Loucy (cell line): ENCODE results near the gene EGFL7.

ENCODE experiments used
- H2AFZ ChIP-seq: fragments of 200-600 bp; sonication (generic); 2 replicates; pipeline ENCODE4 v1.6.0; 2016; ENCODE audit warnings: antibody characterized with exemption, mild to moderate bottlenecking, low read length, moderate library complexity
- H3F3A ChIP-seq: fragments of 200-600 bp; 2 replicates; pipeline ENCODE4 v1.6.0; 2016; ENCODE audit warnings: antibody characterized with exemption, low read depth, mild to moderate bottlenecking
- H3K27me3 ChIP-seq: fragments of 200-600 bp; sonication (generic); 2 replicates; pipeline ENCODE4 v1.6.1; 2014; ENCODE audit warnings: low read length, mild to moderate bottlenecking; ENCODE audit not compliant: insufficient read depth, poor library complexity, severe bottlenecking
- H3K36me3 ChIP-seq: fragments of 200-600 bp; sonication (generic); 2 replicates; pipeline ENCODE4 v1.6.1; 2016; ENCODE audit warnings: low read length; ENCODE audit not compliant: insufficient read depth
- H3K4me1 ChIP-seq: fragments of 200-600 bp; sonication (generic); 2 replicates; pipeline ENCODE4 v1.5.1; 2014; ENCODE audit warnings: low read length, mild to moderate bottlenecking; ENCODE audit not compliant: insufficient read depth, poor library complexity, severe bottlenecking
- H3K4me2 ChIP-seq: fragments of 200-600 bp; sonication (generic); 2 replicates; pipeline ENCODE4 v1.6.0; 2014; ENCODE audit warnings: antibody characterized with exemption, low read length, low read depth, mild to moderate bottlenecking; ENCODE audit not compliant: poor library complexity, severe bottlenecking
- H3K4me3 ChIP-seq: fragments of 200-600 bp; sonication (generic); 2 replicates; pipeline ENCODE4 v1.5.1; 2014; ENCODE audit warnings: low read length, mild to moderate bottlenecking, mixed read lengths; ENCODE audit not compliant: poor library complexity, severe bottlenecking
- H3K79me2 ChIP-seq: fragments of 200-600 bp; sonication (generic); 2 replicates; pipeline ENCODE4 v1.6.1; 2014; ENCODE audit warnings: low read length; ENCODE audit not compliant: insufficient read depth
- H3K9ac ChIP-seq: fragments of 200-600 bp; sonication (generic); 2 replicates; pipeline ENCODE4 v1.6.0; 2014; ENCODE audit warnings: mild to moderate bottlenecking, low read depth, low read length, moderate library complexity; ENCODE audit not compliant: poor library complexity, severe bottlenecking
- H3K9me2 ChIP-seq: fragments of 200-600 bp; sonication (generic); replicated peaks from 2 replicates; pipeline ENCODE4 v1.6.1; 2016; ENCODE audit warnings: low read depth, low read length, mixed read lengths
- H3K9me3 ChIP-seq: fragments of 200-600 bp; sonication (generic); 2 replicates; pipeline ENCODE4 v1.6.1; 2014; ENCODE audit warnings: mild to moderate bottlenecking, antibody characterized with exemption, low read length, low read depth; ENCODE audit not compliant: insufficient read depth
- H4K20me1 ChIP-seq: fragments of 200-600 bp; sonication (generic); 2 replicates; pipeline ENCODE4 v1.6.0; 2014; ENCODE audit warnings: antibody characterized with exemption, low read length, mild to moderate bottlenecking; ENCODE audit not compliant: insufficient read depth, poor library complexity, severe bottlenecking
- EZH2phosphoT487 ChIP-seq: fragments of 200-600 bp; IDR thresholded peaks from 2 replicates; pipeline ENCODE4 v1.6.1; 2018; ENCODE audit warnings: antibody characterized with exemption, mild to moderate bottlenecking, moderate library complexity, borderline replicate concordance
- TF ChIP-seq, protein P1 (sequence below): fragments of 200-600 bp; sonication (generic); conservative IDR thresholded peaks from 2 replicates; pipeline ENCODE4 v1.5.1; 2014; ENCODE audit warnings: mild to moderate bottlenecking, antibody characterized with exemption, low read length

Gene EGFL7

GRCh38 chr9:136693135-136693489 lies 30.4 kb downstream of the EGFL7 start:
- Histone ChIP-seq H3F3A (no peaks in the 10 kb centered on the region), H3K79me2 (no peaks in the 10 kb centered on the region), H3K4me2 (no peak overlapping the region), H3K4me3 (no peak overlapping the region), H2AFZ (no peak overlapping the region), H3K36me3 (no peaks in the 10 kb centered on the region), H3K27me3 (no peaks in the 10 kb centered on the region), H4K20me1 (no peaks in the 10 kb centered on the region), H3K9me2 (no peaks in the 10 kb centered on the region), H3K9me3 (no peaks in the 10 kb centered on the region), H3K9ac (no peak overlapping the region), H3K4me1 (no peaks in the 10 kb centered on the region)
- TF ChIP-seq, protein P1, sequence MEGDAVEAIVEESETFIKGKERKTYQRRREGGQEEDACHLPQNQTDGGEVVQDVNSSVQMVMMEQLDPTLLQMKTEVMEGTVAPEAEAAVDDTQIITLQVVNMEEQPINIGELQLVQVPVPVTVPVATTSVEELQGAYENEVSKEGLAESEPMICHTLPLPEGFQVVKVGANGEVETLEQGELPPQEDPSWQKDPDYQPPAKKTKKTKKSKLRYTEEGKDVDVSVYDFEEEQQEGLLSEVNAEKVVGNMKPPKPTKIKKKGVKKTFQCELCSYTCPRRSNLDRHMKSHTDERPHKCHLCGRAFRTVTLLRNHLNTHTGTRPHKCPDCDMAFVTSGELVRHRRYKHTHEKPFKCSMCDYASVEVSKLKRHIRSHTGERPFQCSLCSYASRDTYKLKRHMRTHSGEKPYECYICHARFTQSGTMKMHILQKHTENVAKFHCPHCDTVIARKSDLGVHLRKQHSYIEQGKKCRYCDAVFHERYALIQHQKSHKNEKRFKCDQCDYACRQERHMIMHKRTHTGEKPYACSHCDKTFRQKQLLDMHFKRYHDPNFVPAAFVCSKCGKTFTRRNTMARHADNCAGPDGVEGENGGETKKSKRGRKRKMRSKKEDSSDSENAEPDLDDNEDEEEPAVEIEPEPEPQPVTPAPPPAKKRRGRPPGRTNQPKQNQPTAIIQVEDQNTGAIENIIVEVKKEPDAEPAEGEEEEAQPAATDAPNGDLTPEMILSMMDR = no peak
- no peak for TF ChIP-seq EZH2phosphoT487

GRCh38 chr9:136693490-136694162 lies 30.9 kb downstream of the EGFL7 start:
- H3K9me2 ChIP-seq = no peaks in the 10 kb centered on the region
- no peaks in the 10 kb centered on the region for H3K36me3 ChIP-seq
- H3K9ac ChIP-seq = no peak overlapping the region
- TF ChIP-seq EZH2phosphoT487 = no peak
- TF ChIP-seq, protein P1 = no peak
- no peaks in the 10 kb centered on the region for H4K20me1 ChIP-seq
- no peak overlapping the region for H3K4me3 ChIP-seq
- no peaks in the 10 kb centered on the region for H3K9me3 ChIP-seq
- H3F3A ChIP-seq = no peaks in the 10 kb centered on the region
- H3K4me1 ChIP-seq = no peaks in the 10 kb centered on the region
- no peaks in the 10 kb centered on the region for H3K27me3 ChIP-seq
- H2AFZ ChIP-seq = no peak overlapping the region
- H3K79me2 ChIP-seq = no peaks in the 10 kb centered on the region
- H3K4me2 ChIP-seq = no peak overlapping the region

DNA sequence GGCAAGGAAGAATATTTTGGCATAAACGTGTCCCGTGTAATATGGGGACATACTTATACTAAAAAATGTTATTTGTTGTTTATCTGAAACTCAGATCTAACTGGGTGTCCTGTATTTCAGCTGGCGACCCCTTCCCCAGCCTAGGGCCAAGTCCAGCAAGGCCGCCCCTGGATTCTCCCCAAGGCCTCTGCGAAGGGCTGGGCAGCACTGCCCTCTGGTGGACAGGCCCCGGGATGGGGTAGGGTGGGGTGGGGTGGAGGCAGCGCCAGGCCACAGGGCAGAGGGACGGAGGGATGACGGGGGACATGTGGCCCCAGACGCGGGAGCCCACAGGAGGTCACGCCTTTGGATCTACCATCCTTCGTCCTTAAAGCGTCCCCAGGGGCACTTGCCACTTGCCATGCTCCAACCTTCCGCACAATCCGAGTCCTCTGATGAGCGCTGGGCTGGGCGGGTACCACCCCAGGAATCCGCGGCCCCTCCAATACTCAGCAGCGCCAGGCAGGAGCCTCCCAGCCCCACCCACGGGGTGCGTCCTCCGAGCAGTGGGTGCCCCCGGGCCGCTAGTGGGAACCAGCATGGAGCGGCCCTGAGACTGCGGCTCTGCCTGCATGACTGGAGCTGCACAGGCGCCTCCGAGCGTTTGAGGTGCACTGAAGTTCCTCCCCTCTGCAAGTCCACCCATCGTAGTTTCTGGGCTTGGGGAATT lies 31.6 kb downstream of the EGFL7 start:
- Histone ChIP-seq H2AFZ (no peak overlapping the region), H3K27me3 (no peaks in the 10 kb centered on the region), H3K4me3 (no peak overlapping the region), H3K9me3 (no peaks in the 10 kb centered on the region), H3K36me3 (no peaks in the 10 kb centered on the region), H3K4me1 (no peaks in the 10 kb centered on the region), H3K4me2 (no peak overlapping the region), H4K20me1 (no peaks in the 10 kb centered on the region), H3F3A (no peaks in the 10 kb centered on the region), H3K9ac (no peak overlapping the region), H3K9me2 (no peaks in the 10 kb centered on the region), H3K79me2 (no peaks in the 10 kb centered on the region)
- TF ChIP-seq, protein P1 = peak; percentile 61
- no peak for TF ChIP-seq EZH2phosphoT487
